Bronchial epithelial cell (primary cell): ENCODE results near the gene CLVS2. TPM values are rescaled to one million over a fixed set of nuclear protein-coding genes. Genes with fewer than 3 reads are reported as not detected.
A peak's percentile ranks its signal among the peaks of the same experiment; 100 is the strongest.

Experiments used
- DNase-seq: peaks from one replicate; pipeline ENCODE4 v3.0.0-alpha.2; 2010; ENCODE audit warnings: low read depth
- FAIRE-seq: peaks from 2 replicates; lab custom pipeline; 2011; peaks lifted over from hg19 to GRCh38; lab: Jason Lieb, UNC
- H3K27me3 ChIP-seq: 2 replicates; pipeline ENCODE4 v1.5.1; 2011; ENCODE audit warnings: low read length; ENCODE audit not compliant: control insufficient read depth, insufficient read depth
- H3K36me3 ChIP-seq: 2 replicates; pipeline ENCODE4 v1.5.1; 2011; ENCODE audit warnings: low read length; ENCODE audit not compliant: control insufficient read depth, insufficient read depth
- H3K4me3 ChIP-seq: 2 replicates; pipeline ENCODE4 v1.5.1; 2011; ENCODE audit warnings: mild to moderate bottlenecking, low read depth, low read length, control low read depth
- total RNA-seq: library from RNA; depleted of rRNA; stranded (reverse); fragments of >200 nt; gene quantifications from 2 replicates; pipeline ENCODE4 v1.2.1, GENCODE V29; 2014
- TF ChIP-seq, protein P1 (sequence below): IDR thresholded peaks from 2 replicates; pipeline ENCODE4 v1.5.1; 2011; ENCODE audit warnings: mild to moderate bottlenecking, moderate library complexity, low read length, control low read depth, inconsistent platforms; ENCODE audit not compliant: insufficient read depth, severe bottlenecking

The CLVS2 gene
- total RNA-seq, 1 donor from 2014 or later, result not detected

DNA sequence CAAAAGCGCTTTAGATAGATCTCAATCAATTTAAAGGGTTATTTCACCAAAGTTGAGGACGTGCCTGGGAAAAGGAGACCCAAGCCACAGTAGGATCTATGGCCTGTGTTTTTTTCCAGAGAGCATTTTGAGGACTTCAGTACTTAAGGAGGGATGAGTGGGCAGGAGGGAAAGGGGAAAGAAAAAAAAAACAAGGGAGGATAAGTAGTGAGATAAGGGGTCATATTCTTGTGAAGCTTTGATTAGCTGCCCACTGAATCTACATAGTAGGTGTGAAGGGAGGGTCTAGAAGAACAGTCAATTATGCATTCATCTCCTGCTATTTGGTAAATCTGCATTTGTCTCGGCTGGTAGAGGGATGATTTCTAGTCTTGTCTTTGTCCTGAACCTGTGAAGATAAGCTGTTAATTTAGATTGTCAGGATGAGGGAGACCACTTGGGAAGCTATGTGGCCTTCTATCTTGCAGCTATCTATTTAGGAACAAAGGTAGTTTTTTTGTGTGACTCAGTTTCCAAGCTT lies 48.4 kb downstream of the CLVS2 start:
- DNase-seq, result no peak
- FAIRE-seq, result no peak
- H3K27me3 ChIP-seq, result no peaks in the 10 kb centered on the region
- no peaks in the 10 kb centered on the region for H3K36me3 ChIP-seq
- TF ChIP-seq, protein P1, sequence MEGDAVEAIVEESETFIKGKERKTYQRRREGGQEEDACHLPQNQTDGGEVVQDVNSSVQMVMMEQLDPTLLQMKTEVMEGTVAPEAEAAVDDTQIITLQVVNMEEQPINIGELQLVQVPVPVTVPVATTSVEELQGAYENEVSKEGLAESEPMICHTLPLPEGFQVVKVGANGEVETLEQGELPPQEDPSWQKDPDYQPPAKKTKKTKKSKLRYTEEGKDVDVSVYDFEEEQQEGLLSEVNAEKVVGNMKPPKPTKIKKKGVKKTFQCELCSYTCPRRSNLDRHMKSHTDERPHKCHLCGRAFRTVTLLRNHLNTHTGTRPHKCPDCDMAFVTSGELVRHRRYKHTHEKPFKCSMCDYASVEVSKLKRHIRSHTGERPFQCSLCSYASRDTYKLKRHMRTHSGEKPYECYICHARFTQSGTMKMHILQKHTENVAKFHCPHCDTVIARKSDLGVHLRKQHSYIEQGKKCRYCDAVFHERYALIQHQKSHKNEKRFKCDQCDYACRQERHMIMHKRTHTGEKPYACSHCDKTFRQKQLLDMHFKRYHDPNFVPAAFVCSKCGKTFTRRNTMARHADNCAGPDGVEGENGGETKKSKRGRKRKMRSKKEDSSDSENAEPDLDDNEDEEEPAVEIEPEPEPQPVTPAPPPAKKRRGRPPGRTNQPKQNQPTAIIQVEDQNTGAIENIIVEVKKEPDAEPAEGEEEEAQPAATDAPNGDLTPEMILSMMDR, result no peak
- H3K4me3 ChIP-seq, result no peak overlapping the region

DNA sequence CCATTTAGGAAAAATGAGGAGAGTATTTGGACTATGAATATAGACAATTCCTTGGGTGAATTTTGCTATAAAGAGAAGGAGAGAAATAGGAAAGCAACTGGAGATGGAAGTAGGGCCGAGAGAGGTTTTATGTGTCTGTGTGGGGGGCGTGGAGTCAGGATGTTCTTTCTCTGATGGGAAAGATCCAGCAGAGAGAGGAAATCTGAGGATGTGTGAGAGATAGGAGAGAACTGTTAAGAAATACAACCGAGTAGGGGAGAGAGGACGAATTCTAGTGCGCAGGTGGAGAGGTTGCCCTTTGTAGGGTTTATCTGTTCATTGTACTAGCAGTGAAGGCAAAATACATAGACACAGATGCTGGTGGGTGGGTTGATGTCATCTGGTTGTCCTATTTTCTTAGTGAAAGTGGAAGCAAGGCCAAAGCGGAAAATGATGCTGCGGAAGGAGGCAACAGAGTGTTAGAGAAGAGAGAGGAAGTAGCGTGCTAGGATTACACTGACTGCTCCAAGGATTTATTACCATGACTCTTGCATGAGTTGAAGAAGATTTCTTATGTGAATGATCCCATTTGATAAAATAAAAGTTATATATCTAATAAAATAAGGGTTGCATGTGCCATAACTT lies 57.7 kb downstream of the CLVS2 start:
- no peak for DNase-seq
- Histone ChIP-seq H3K27me3 (no peaks in the 10 kb centered on the region), H3K4me3 (no peak overlapping the region), H3K36me3 (no peaks in the 10 kb centered on the region)
- FAIRE-seq, result no peak
- TF ChIP-seq, protein P1, result no peak

DNA sequence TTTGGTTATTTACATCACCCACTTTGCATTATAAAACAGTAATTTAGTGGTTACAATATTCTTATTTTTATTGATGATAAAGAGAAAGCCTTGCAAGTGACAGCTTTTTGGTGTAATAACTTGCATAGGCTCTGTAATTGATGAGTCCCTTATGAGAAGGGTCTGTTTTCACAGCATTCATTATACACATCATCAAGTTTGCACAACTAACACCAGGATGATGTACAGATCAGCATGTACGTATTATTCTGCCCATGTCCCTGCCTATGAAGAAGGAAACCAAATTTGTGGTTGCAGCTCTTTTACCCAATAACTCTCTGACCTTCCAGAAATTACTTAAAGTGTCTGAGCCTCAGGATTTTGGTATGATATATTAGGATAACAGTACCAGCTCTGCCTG lies 59.2 kb downstream of the CLVS2 start:
- DNase-seq (no peak), FAIRE-seq (no peak)
- H3K4me3 ChIP-seq, result no peak overlapping the region
- no peaks in the 10 kb centered on the region for H3K36me3 ChIP-seq
- no peaks in the 10 kb centered on the region for H3K27me3 ChIP-seq
- TF ChIP-seq, protein P1, result no peak

DNA sequence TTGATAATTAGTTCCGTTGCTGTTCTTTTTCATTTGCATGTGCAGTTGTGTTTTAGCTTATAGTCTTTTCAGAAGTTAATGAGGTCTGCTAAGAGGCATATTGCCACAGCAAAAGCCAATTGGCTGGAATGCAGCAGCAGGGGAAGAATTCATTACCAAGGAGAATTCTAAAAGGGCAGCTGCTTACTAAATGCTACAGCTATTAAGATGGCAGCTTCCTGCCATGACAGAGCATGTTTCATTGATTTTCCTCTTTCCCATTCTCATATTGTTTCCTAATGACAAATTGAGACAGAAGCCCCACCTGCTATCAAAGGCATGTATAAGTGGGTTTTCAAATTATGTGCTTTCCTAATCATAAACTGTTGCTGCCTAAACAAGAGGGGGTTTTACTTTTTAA lies 66.6 kb downstream of the CLVS2 start:
- H3K4me3 ChIP-seq, result no peak overlapping the region
- DNase-seq (no peak), FAIRE-seq (no peak)
- TF ChIP-seq, protein P1, result no peak
- no peaks in the 10 kb centered on the region for H3K27me3 ChIP-seq
- H3K36me3 ChIP-seq, result no peaks in the 10 kb centered on the region

DNA sequence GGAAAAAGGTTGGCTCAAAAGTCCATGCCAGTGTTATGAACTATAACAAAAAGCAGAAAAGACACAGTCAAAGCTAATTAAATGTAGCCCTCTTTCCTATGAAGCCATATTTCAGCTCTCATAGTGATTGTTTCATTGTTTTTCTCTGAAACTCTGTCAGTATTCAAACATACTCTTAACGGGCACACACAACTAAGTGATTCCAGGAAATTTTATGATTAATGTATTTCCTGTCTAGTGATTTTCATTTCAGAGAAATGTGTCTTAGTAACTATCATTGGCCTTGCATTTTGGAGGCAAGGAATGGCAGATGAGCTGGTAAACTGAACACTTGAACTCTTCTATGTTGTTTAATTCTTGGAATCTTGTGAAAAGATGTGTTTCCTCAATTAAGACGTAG lies 68.0 kb downstream of the CLVS2 start:
- FAIRE-seq, result no peak
- no peaks in the 10 kb centered on the region for H3K27me3 ChIP-seq
- no peaks in the 10 kb centered on the region for H3K36me3 ChIP-seq
- TF ChIP-seq, protein P1, result no peak
- peak; percentile 9 for DNase-seq
- no peak overlapping the region for H3K4me3 ChIP-seq

DNA sequence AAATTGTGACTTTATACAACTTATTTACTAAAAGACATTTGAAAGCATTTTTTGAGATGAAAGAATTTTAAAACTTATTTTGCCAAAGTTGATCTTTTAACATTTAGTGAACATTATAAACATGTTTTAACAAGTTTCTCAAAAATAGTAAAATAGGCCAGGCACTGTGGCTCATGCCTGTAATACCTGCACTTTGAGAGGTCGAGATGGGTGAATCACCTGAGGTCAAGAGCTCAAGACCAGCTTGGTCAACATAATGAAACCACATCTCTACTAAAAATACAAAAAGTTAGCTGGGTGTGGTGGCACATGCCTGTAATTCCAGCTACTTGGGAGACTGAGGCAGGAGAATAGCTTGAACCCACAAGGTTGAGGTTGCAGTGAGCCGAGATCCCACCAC lies 78.6 kb downstream of the CLVS2 start:
- H3K27me3 ChIP-seq, result no peaks in the 10 kb centered on the region
- peak; percentile 61 for DNase-seq
- no peak overlapping the region for H3K4me3 ChIP-seq
- H3K36me3 ChIP-seq, result no peaks in the 10 kb centered on the region
- no peak for FAIRE-seq
- TF ChIP-seq, protein P1, result no peak
